RPMI7951 (cell line): ENCODE data around the gene GTF2H2C_2.
"Not testable (repeated sequence)": the region's sequence is repeated elsewhere in the genome, so short reads cannot be mapped to it uniquely, and the experiment has no call there.

Experiments
- DNase-seq: peaks from one replicate; pipeline ENCODE4 v3.0.0-alpha.2; 2012; ENCODE audit warnings: low read depth

Gene GTF2H2C_2

DNA sequence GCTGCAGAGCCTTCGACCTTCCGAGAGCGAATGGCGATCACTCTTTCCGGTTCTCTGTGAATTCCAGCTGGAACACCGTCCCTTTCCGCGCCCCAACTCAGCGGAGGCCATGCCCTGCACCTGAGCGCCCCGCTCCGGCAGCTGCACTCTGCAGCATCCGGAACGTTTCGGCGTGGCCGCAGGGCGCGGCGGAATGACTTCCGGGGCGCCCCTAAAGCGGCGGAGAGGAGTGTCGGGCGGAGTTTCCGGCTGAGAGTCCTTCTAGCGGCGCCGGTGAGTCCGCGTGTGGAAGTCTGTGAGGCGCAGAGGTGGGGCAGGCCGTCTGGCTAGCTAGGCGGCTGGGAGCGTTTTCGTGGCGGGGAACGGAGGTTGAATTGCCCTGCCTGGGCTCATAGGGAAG, at the start of gene GTF2H2C_2:
GTF2H2C_2 (plus strand) TSS at position 252 of the 400 bp plus-strand sequence.
- DNase-seq: not testable (repeated sequence)

DNA sequence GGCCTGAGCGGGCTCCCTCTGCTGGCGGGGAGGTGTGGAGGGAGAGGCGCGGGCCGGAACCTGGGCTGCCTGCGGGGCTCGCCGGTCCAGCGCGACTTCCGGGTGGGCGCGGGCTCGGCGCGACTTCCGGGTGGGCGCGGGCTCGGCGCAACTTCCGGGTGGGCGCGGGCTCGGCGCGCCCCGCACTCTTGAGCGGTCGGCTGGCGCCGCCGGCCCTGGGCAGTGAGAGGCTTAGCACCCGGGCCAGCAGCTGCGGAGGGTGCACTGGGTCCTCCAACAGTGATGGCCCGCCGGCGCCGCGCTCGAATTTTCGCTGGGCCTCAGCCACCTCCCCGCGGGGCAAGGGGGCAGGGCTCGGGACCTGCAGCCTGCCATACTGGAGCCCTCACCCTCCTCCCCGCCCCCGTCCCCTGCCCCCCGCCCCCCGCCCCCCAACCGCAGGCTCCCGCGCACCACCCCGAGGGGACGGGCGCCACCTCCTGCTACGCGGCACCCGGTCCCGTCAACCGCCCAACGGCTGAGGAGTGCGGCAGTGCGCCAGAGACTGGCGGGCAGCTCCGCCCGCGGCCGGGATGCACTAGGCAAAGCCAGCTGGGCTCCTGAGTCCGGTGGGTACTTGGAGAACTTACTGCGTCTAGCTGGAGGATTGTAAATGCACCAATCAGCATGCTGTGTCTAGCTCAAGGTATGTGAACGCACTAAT, 14.0 kb upstream of the GTF2H2C_2 start:
- not testable (repeated sequence) for DNase-seq

DNA sequence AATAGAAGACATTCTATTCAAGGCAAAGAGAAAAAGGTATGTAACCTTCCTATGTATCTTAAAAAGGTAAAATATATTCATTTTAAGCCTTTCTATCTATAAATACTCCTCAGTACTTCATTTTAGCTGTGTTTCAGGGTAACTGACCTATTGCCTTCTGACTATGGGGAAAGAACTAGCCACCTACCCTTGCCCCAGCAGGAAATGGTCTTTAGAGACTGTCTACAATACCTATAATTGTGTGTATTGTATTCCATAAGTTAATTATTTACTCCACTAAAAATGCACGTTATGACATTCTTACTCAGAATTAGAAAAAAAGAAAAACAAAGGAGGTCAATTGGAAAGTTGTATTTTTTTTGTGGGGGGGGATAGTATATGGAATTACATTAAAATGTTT, 6.2 kb downstream of the GTF2H2C_2 start:
- DNase-seq: not testable (repeated sequence)

DNA sequence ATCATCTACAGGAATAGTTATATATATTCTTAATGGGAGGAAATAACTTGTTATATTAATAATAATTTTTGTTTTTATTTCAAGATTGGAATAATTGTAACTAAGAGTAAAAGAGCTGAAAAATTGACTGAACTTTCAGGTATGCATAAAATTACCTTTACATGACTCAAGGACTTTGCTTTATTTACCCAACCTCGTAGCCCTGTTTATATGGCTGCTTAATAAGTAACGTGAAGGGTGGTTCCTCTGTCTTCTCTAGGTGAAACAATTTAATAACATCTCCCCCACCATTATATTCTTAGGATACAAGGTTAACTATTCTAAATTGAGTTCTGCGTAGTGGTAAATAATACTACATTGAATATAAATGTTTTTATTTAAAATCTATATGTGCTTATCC, 8.0 kb downstream of the GTF2H2C_2 start:
- not testable (repeated sequence) for DNase-seq

DNA sequence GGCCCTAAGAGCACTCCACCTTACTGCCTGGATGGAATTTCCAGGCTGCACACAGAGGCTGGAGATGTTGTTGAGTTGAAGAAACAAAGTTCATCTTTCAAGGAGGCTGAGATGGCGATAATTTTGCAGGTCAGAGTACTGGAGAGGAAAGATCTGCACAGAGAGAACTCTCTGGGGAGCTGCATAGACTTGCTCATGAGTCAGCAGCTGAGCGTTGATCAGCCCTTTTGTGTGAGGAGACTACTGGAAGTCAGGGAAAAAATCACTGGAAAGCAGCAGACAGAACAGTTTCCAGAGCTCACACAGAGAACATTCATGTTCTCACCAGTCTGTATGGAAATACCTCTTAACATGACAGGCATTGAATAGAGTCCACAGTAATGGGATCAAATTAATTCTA, 23.4 kb downstream of the GTF2H2C_2 start:
- not testable (repeated sequence) for DNase-seq

DNA sequence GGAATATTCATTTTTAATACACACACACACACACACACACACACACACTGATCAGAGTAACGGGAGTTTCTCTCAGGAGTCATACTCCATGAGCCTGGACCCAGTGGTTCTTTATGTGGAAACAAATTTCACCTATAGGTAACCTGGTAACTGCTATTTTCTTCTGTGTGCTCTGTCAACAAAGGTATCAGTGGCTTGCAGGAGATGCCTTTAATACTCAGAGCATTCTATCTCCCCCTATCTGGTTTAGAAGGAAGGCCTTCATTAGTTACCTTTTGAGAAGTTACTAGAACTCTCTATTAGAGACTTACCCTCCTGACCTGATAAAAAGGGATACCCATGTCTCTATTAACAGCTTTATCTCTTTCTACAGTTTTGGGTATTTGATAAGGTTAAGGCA, 34.4 kb downstream of the GTF2H2C_2 start:
- not testable (repeated sequence) for DNase-seq

DNA sequence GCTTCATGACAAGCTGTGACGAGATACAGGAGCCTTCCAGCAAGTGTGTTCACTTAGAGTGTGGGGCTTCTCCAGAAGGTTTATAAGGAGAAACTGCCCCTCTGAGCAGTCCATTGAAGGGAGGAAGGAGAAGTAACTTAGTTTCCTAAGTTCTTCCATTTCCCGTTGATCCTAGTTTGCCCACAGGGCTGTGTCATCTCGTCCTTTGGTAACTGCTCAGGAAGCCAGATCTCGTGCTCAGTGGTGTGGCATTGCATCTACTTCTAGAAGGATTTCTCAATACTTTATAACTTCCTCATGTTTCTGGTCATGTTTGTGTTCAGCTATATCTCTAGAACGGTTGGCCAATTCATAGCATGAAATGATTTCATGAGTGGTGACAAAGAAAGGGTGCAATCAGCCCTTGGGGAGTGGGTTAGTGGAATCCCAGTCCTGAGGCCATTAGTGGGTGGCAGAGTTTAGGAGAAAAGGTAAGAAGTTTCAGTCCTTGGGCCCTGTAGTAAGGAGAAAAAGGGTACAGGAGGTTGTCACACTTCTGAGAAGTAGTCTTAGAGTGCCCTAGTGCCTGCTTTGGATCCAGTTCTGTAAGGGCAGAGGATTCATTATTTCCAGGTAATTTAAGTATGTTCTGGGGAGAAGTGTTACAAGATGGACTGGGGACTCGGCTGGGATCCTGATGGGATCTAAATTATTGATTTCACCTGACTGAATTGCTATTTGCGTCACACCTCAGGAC, 36.2 kb downstream of the GTF2H2C_2 start:
- DNase-seq: not testable (repeated sequence)

DNA sequence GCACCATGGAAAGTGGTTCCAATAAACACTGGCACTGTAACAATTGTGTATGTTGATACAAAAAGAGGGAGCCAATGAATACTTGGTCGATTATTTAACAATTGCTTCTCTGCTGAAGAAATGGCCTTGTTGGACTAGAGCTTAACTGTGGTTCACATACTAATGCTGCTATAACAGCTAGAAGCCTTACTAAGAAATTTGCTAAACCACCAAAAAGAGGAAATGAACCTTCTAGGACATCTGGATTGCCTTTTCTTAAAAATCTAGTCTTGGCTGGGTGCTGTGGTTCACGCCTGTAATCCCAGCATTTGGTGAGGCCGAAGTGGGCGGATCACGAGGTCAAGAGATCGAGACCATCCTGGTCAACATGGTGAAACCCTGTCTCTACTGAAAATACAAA, 41.9 kb downstream of the GTF2H2C_2 start:
- not testable (repeated sequence) for DNase-seq

DNA sequence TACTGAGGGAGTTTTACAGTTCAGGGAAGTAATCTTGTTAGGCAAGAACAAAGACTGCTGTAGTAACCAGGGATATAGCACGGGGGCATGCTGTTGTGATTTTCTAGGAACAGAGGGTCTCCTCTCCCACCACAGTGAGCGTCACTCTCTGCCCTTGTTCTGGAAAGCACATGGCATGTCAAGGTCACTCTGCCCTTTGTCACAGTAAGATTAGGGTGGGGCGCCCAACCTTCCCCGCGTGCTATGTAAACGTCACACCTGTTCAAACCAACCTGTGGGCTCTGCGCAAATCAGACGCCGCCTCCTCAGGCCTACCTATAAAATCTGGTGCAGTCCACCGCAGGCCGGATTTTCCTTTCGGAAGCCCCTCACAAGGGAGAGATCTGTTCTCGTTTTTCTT, 44.0 kb downstream of the GTF2H2C_2 start:
- DNase-seq: not testable (repeated sequence)

DNA sequence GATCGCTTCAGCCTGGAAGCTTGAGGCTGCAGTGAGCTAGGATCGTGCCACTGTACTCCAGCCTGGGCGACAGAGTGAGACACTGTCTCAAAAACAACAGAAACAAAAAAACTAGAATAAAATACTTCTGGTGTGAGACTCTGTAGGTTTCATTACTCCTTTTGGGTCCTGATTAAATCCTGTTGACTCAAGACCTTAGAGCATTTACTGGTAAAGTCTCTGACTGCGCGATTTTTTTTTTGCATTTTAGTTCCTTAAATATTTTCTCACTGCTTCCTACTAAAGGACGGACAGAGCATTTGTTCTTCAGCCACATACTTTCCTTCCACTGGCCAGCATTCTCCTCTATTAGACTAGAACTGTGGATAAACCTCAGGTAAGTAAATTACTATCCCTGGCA, 46.8 kb downstream of the GTF2H2C_2 start:
- DNase-seq: not testable (repeated sequence)

DNA sequence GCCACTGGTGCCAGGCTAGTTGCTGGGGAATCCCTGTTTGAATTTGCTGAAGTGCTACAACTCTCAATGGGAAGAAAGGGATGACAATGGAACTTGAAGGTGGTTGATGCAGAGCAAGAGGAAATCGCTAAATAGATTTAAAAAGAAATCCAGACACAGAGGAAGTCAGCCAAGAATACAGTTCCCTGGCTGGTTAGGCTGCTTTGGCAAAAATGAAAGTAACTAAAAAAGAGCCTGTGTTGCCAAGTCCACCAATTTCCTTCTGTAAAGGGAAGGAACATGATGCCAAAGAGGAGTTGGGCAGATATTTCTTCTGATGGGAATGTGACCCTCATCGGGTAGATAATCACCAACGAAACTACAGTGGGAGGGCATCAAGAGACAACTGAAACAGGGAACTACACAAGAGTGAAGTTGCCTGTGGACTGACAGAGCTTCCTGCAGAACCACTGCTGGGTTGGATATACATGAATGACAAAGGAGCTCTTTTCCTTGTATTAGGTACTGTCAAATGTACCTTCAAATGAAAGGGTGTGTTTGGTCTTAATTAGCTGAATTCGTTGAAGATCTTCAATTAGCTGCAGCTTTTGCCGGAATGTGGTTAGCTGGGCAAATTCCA, 49.0 kb downstream of the GTF2H2C_2 start:
- DNase-seq: not testable (repeated sequence)

DNA sequence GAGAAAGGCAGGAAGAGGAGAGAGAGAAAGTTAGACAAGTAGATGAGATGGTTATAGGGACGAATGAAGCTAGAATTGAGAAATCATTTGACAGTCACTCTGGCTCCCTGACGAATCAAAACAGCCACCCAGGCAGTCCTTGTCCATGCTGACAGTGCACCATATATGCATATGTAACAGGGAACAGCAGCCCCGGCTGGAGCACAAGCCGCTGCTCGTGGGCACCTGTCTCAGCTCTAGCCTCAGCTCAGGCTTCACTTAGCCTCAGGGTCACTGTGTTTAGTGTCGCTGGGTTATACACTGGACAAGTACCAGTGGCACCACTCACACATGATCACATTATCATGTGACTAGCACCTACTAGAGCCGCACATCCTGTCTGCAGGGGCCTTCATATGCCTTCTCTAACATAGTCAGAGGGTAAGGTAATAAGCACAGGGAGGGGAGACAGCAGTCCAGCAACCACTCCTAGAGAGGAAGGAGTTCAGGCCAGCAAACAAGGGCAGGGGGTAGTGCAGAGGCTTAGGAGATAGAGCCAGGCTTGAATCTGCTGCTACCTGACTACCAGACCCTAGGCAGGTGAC, 54.9 kb downstream of the GTF2H2C_2 start:
- not testable (repeated sequence) for DNase-seq
